NT2/D1 (cell line): Measurements from ENCODE around the gene FAM72B.
"Not testable (repeated sequence)": the region's sequence is repeated elsewhere in the genome, so short reads cannot be mapped to it uniquely, and the experiment has no call there.

Experiments
- DNase-seq: peaks from one replicate; pipeline ENCODE4 v3.0.0-alpha.2; 2011; ENCODE audit warnings: low read depth, low spot score
- H3K27me3 ChIP-seq: 2 replicates; pipeline ENCODE4 v1.6.0; 2011; ENCODE audit warnings: mild to moderate bottlenecking; ENCODE audit not compliant: insufficient read length, insufficient read depth
- H3K36me3 ChIP-seq: 2 replicates; pipeline ENCODE4 v1.6.1; 2011; ENCODE audit warnings: mild to moderate bottlenecking, low read length, mixed read lengths; ENCODE audit not compliant: insufficient read depth, insufficient read length
- H3K4me1 ChIP-seq: 2 replicates; pipeline ENCODE4 v1.5.1; 2011; ENCODE audit not compliant: insufficient read depth, insufficient read length
- H3K4me3 ChIP-seq: 2 replicates; pipeline ENCODE4 v1.5.1; 2011; ENCODE audit warnings: low read depth; ENCODE audit not compliant: insufficient read length
- H3K9ac ChIP-seq: 2 replicates; pipeline ENCODE4 v1.6.0; 2011; ENCODE audit warnings: low read depth; ENCODE audit not compliant: insufficient read length
- H3K9me3 ChIP-seq: 2 replicates; pipeline ENCODE4 v1.5.1; 2011; ENCODE audit warnings: mild to moderate bottlenecking, low read length; ENCODE audit not compliant: insufficient read depth

Gene FAM72B

DNA sequence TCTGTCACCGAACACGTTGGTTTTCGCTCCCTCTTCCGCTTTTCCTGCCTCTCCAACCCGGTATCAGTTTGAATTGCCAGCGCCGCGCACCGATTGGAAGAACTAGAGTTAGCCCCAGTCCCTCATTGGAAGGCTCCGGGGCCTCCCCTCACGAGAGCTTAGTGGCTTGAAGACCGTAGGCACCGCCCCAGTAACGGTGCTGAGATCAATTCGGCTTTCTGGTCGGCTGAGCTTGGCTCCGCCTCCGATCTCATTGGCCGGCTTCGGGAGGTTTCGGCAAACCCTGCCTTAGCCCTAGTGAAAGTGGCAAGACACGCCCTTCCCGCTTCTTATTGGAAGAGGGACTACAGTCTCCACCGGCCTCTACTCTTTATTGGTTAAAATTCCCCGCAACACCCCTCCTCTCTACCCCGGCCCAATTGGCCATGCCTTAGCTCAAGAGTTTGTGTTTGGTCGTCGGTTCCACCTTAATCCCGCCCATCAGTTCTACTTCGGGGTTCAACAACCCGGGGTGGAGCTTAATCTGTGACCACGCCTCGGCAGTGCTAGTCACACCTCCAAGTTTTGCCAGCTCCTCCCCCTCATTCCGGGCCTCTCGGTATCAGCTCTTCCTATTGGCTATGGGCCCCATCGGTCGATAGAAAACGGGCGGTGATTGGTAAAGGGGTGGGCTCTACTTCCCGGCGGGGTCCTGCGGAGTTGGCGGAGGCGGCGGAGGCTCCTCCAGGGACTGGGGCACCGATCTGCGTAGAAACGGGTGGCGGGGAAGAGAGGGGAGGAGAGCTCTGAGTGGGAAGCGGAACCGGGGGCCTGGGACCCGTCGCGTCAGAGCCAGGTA is at the start of gene FAM72B, which contains the start of gene SRGAP2C:
Gene FAM72B (minus strand): TSS at position 51 of the 838 bp plus-strand sequence. CDS start 851 bp downstream, outside the sequence.
Gene SRGAP2C (plus strand): TSS at position 686 of the 838 bp plus-strand sequence. CDS start 2,472 bp downstream, outside the sequence.
- not testable (repeated sequence) for H3K4me1 ChIP-seq, H3K9me3 ChIP-seq, H3K27me3 ChIP-seq, H3K36me3 ChIP-seq
- H3K4me3 ChIP-seq = peak within 1 kb of the TSS; percentile 31
- peak; percentile 96 for DNase-seq
- H3K9ac ChIP-seq = peak within 1 kb of the TSS; percentile 50

- DNase-seq, H3K9me3 ChIP-seq, H3K4me1 ChIP-seq: not testable (repeated sequence)
These were observed 48.4 kb upstream of the FAM72B start for GRCh38 chr1:121232445-121233125.

DNA sequence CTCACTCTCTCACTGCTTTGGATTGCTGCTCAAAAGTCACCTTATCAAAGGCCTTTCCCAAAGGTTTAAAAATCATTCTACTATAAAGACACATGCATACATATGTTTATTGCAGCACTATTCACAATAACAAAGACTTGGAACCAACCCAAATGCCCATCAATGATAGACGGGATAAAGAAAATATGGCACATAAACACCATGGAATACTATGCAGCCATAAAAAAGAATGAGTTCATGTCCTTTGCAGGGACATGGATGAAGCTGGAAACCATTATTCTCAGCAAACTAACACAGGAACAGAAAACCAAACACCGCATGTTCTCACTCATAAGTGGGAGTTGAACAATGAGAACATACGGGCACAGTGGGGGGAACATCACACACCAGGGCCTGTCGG is 46.5 kb upstream of the FAM72B start:
- not testable (repeated sequence) for DNase-seq, H3K9me3 ChIP-seq, H3K9ac ChIP-seq

More at GRCh38 chr1:121232445-121233125, 48.4 kb upstream of the FAM72B start:
- not testable (repeated sequence) for H3K9ac ChIP-seq, H3K4me3 ChIP-seq, H3K27me3 ChIP-seq, H3K36me3 ChIP-seq

DNA sequence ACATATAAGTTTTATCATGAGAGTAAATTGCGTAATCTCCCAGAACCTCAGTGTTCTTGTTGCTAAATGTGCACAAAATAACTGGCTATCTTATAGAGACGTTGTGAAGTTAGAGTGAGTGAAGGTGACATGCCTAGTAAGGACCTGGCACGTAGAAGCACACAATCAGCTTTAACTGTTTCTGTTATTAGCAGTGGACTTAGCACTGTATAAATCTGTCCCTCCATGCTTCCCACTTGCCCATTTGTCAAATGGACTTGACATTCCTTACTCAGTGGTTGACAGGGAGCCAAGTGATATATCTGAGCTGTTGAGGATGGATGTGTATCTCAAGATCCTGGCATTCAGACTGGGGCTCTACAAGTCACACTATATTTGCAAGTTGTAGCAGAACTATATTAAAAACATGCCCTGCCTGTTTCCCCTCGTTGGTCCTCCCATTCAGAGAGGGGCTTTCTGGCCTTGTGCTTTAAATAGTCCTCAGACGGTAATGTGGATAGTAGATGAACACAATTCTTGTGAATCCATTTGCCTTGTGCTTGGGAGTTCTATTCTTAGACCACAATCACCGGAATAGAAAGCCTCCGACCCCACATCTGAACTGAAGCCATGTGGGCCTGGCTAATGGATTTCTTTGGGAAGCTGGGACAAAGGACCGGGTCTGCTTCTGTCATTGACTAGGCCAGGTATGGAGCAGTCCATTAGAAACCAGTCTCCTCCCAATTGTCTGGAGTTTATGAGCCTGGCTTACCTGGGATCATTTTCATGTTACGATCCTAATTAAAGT is 43.6 kb upstream of the FAM72B start:
- not testable (repeated sequence) for H3K27me3 ChIP-seq, H3K9me3 ChIP-seq, H3K9ac ChIP-seq, DNase-seq, H3K4me3 ChIP-seq, H3K36me3 ChIP-seq, H3K4me1 ChIP-seq

More for the DNA sequence above, 46.5 kb upstream of the FAM72B start:
- not testable (repeated sequence) for H3K4me3 ChIP-seq, H3K27me3 ChIP-seq, H3K4me1 ChIP-seq, H3K36me3 ChIP-seq

DNA sequence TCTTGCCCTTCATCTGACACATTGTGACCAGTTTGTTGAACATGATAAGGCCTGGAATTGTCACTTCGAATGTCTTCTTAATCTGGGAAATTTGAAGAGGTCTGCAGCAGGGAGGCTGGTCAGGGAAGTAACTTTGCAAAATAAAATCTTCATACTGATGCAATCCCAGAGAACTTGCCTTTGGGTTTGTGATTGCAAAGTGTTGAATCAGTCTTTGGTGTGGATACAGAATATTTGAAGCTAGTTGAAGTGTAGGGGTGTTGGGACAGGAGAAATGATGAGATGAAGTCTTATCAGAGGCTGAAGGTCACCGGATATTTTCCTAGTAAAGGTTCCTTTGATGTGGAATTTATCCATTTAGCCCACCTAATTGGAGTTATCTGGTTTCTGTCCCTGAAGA is 42.8 kb upstream of the FAM72B start:
- not testable (repeated sequence) for DNase-seq, H3K36me3 ChIP-seq, H3K4me1 ChIP-seq, H3K9ac ChIP-seq, H3K27me3 ChIP-seq, H3K9me3 ChIP-seq, H3K4me3 ChIP-seq

DNA sequence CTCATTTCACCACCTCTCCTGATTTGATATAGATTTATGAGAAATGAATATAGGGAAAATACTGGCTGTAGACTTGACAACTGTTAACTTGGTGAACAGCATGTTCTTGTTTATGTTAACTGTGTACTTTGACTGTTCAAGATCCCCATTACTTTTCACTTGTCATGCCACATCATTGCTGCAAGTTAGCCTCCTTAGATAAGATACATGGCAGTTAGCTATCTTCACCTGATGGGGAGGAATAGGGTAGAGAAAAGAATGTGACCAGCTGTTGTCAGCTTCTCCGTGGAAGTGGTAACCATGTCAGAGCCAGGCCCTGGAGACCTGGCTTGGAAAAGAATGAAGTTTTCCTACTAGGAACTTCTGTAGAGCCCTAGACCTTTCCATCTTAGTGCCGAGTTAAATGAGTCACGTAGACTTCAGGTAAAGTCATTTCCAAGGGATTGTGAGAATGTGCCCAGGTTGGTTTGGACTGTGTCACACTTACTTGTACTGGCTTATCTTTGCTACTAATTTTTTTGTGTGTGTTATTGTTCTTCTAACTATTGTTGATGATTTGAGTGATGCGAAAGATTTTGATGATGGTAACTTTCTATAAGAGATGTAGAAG is 42.3 kb upstream of the FAM72B start:
- H3K36me3 ChIP-seq, H3K27me3 ChIP-seq, H3K9me3 ChIP-seq, DNase-seq, H3K4me1 ChIP-seq, H3K4me3 ChIP-seq, H3K9ac ChIP-seq: not testable (repeated sequence)

DNA sequence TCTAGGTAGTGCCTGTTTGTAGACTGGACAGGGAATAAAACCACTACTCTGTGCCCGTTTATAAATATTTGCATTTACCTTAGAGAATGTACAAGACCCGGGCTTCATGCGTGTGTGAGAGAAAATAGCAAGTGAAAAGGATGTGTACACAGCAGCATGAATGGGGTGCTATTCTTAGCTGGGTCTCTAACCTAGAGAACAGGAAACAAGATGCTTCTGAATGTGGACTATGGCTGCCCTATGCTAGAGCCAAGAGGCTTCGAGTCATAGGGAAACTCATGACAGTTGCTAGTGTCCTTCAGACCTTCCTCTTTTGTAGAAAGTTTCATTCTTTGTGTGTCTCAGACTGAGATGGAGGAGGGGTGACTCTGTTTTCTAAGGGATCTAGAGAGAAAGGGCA is 40.6 kb upstream of the FAM72B start:
- H3K9ac ChIP-seq, H3K4me3 ChIP-seq, H3K27me3 ChIP-seq, H3K4me1 ChIP-seq, DNase-seq, H3K9me3 ChIP-seq, H3K36me3 ChIP-seq: not testable (repeated sequence)

GRCh38 chr1:121221770-121222169 is 37.6 kb upstream of the FAM72B start:
- H3K9me3 ChIP-seq, DNase-seq, H3K36me3 ChIP-seq, H3K9ac ChIP-seq, H3K4me1 ChIP-seq, H3K4me3 ChIP-seq, H3K27me3 ChIP-seq: not testable (repeated sequence)

DNA sequence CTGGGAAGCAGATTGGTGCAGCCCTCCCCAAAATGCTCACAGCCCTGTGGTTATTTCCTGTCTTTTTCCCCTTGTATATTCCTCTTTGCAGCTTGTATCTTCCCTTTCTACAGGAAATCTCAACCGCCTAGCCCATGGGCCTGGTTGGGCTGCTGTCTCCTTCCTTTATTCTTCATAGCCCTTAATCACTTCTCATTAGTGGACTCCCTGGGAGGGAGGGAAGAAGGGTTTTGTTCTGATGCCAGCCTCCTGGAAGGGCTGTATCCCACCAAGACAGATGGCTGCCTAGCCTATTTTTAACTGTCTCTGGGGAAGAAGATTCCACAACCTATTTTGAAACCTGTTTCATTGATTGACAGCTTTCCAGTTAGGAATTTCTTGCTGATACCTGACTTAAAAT is 32.5 kb upstream of the FAM72B start:
- H3K36me3 ChIP-seq, H3K4me3 ChIP-seq, H3K9me3 ChIP-seq, DNase-seq, H3K9ac ChIP-seq, H3K4me1 ChIP-seq, H3K27me3 ChIP-seq: not testable (repeated sequence)

GRCh38 chr1:121215699-121216417 is 31.7 kb upstream of the FAM72B start:
- H3K4me1 ChIP-seq, H3K4me3 ChIP-seq, H3K36me3 ChIP-seq, DNase-seq, H3K9ac ChIP-seq, H3K9me3 ChIP-seq, H3K27me3 ChIP-seq: not testable (repeated sequence)
